NT2/D1 (cell line): ENCODE measurements around the gene MRTFB.

Experiments used
- DNase-seq: peaks from one replicate; pipeline ENCODE4 v3.0.0-alpha.2; 2011; ENCODE audit warnings: low read depth, low spot score
- H3K27me3 ChIP-seq: 2 replicates; pipeline ENCODE4 v1.6.0; 2011; ENCODE audit warnings: mild to moderate bottlenecking; ENCODE audit not compliant: insufficient read length, insufficient read depth
- H3K36me3 ChIP-seq: 2 replicates; pipeline ENCODE4 v1.6.1; 2011; ENCODE audit warnings: mild to moderate bottlenecking, low read length, mixed read lengths; ENCODE audit not compliant: insufficient read depth, insufficient read length
- H3K4me1 ChIP-seq: 2 replicates; pipeline ENCODE4 v1.5.1; 2011; ENCODE audit not compliant: insufficient read depth, insufficient read length
- H3K4me3 ChIP-seq: 2 replicates; pipeline ENCODE4 v1.5.1; 2011; ENCODE audit warnings: low read depth; ENCODE audit not compliant: insufficient read length
- H3K9ac ChIP-seq: 2 replicates; pipeline ENCODE4 v1.6.0; 2011; ENCODE audit warnings: low read depth; ENCODE audit not compliant: insufficient read length
- H3K9me3 ChIP-seq: 2 replicates; pipeline ENCODE4 v1.5.1; 2011; ENCODE audit warnings: mild to moderate bottlenecking, low read length; ENCODE audit not compliant: insufficient read depth
- SUZ12 ChIP-seq: IDR thresholded peaks from 2 replicates; pipeline ENCODE4 v1.6.1; 2011; ENCODE audit not compliant: insufficient read length, insufficient read depth; ENCODE audit errors: extremely low read depth
- YY1 ChIP-seq: IDR thresholded peaks from 2 replicates; pipeline ENCODE4 v1.6.1; 2011; ENCODE audit not compliant: insufficient read length, insufficient read depth
- ZNF274 ChIP-seq: IDR thresholded peaks from 2 replicates; pipeline ENCODE4 v1.6.1; 2011; ENCODE audit warnings: mild to moderate bottlenecking, low read depth, low read length

Gene MRTFB

DNA sequence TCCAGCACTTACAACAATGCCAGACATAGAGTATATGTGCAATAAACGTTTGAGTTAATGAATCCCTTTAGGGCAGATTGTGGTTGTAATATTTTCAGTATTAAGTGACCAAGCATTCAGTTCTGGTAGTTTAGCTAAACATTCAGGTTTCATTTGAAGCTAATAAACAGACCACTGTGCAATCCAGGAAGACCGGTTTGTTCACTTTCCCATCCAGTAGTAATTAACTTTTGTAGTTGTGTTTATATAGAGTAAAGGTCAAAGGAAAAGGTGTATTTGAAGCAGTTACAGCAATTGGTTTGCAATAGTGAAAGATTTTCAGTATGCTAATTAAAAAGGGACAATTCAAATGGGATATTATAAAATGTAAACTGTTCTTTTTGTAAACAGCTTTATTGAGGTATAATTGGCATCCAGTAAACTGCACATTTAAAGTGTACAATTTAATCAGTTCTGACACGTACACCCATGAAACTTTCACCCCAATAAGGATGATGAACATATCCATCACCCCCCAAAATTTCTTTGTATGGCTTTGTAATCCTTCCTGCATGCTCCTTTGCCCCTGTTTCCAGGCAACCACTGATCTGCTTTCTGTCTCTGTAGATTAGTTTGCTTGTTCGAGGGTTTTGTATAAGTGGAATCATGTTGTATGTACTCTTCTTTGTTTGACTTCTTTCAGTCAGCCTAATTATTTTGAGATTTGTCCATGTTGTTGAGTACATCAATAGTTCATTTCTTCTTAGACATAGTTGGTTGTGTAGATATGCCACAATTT lies 26.3 kb downstream of the MRTFB start:
- Histone ChIP-seq H3K9me3 (no peaks in the 10 kb centered on the region), H3K27me3 (no peaks in the 10 kb centered on the region), H3K36me3 (no peaks in the 10 kb centered on the region), H3K9ac (no peak overlapping the region), H3K4me3 (no peak overlapping the region), H3K4me1 (no peaks in the 10 kb centered on the region)
- no peak for DNase-seq
- TF ChIP-seq SUZ12, result no peak
- no peak for TF ChIP-seq ZNF274
- TF ChIP-seq YY1, result no peak

- H3K27me3 ChIP-seq, result no peaks in the 10 kb centered on the region
- H3K9me3 ChIP-seq, result no peaks in the 10 kb centered on the region
- no peaks in the 10 kb centered on the region for H3K36me3 ChIP-seq
- TF ChIP-seq SUZ12, result no peak
- TF ChIP-seq ZNF274, result no peak
- no peak for TF ChIP-seq YY1
- no peak overlapping the region for H3K4me3 ChIP-seq
- DNase-seq, result no peak
- no peaks in the 10 kb centered on the region for H3K4me1 ChIP-seq
- no peak overlapping the region for H3K9ac ChIP-seq
These were observed 27.0 kb downstream of the MRTFB start for GRCh38 chr16:14098081-14098480.

- Histone ChIP-seq H3K9ac (no peak overlapping the region), H3K4me3 (no peak overlapping the region), H3K9me3 (no peaks in the 10 kb centered on the region), H3K27me3 (no peaks in the 10 kb centered on the region), H3K4me1 (no peaks in the 10 kb centered on the region), H3K36me3 (no peaks in the 10 kb centered on the region)
- no peak for DNase-seq
- TF ChIP-seq YY1 (no peak), ZNF274 (no peak), SUZ12 (no peak)
These were observed 29.7 kb downstream of the MRTFB start for GRCh38 chr16:14100825-14101224.

DNA sequence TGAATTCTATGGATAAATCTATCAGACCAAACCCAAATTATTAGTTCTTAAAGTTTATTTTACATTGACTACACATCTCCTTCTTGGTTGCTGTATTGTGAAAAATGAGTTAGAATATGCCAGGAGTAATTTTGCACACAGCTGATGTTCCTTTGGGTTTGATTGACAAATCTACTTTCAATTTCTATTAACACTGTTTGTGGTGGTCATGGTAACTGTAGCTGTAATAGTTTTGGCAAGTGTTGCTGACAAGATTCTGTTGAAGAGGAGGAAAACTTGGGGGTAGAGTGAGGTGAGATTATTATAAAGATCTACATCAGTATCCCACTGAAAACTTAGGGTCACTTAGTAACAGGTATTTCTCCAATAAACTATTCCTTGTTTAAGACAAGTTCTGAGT lies 30.3 kb downstream of the MRTFB start:
- Histone ChIP-seq H3K9ac (no peak overlapping the region), H3K27me3 (no peaks in the 10 kb centered on the region), H3K4me3 (no peak overlapping the region), H3K36me3 (no peaks in the 10 kb centered on the region), H3K4me1 (no peaks in the 10 kb centered on the region), H3K9me3 (no peaks in the 10 kb centered on the region)
- no peak for DNase-seq
- no peak for TF ChIP-seq SUZ12
- TF ChIP-seq YY1, result no peak
- TF ChIP-seq ZNF274, result no peak

- H3K4me3 ChIP-seq, result no peak overlapping the region
- H3K27me3 ChIP-seq, result no peaks in the 10 kb centered on the region
- TF ChIP-seq YY1 (no peak), ZNF274 (no peak), SUZ12 (no peak)
- DNase-seq, result no peak
- no peaks in the 10 kb centered on the region for H3K36me3 ChIP-seq
- no peak overlapping the region for H3K9ac ChIP-seq
- H3K4me1 ChIP-seq, result no peaks in the 10 kb centered on the region
- H3K9me3 ChIP-seq, result no peaks in the 10 kb centered on the region
These were observed 32.0 kb downstream of the MRTFB start for GRCh38 chr16:14102925-14103720.

DNA sequence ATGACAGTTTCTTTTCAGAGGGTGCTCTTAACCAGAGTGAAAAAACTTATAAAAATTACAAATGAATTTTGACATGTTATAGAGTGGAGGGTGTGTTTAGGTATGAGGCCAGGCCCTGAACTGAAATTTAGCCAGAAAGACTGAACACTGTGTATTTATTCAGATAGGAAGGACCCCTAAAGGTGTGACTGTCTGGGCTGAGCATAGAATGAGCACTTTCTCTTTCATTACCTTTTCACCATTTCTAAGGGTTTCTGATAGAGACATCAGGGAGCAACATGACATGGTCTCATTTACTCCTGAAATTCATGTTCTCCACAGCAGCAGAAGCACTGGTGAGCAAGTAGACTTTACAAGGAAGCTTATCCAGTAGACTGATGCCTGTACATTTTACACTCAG lies 32.9 kb downstream of the MRTFB start:
- Histone ChIP-seq H3K4me1 (no peaks in the 10 kb centered on the region), H3K27me3 (no peaks in the 10 kb centered on the region), H3K9ac (no peak overlapping the region), H3K4me3 (no peak overlapping the region), H3K9me3 (no peaks in the 10 kb centered on the region), H3K36me3 (no peaks in the 10 kb centered on the region)
- DNase-seq, result no peak
- TF ChIP-seq ZNF274 (no peak), SUZ12 (no peak), YY1 (no peak)

DNA sequence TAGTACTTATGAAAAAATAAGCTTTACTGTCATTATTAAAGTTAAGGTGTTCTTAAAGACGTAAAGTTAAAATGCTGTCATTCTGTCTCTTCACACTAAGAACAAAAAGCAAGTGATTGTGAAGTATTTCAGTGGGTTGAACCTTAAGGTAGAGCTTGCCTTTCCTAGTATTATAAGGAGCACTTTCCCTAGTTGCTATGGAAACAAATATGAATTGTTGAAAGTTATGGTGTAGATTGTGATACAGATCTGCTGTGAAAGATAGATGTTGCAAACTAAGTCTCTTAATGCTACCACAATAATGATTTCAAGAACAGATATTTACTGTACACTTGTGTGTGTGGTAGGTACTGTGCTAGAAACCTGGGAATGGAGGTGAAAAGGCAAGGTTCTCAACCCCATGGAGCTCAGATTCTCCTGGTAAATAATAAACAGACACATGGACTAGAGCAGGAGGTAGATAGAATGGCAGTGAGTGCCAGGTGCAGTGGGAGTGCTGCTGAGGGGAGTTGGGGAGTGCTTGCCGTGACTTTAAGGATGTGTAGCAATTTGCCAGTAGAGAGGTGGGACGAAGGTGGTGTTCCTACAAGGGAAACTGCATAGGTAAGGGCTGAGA lies 34.7 kb downstream of the MRTFB start:
- H3K9ac ChIP-seq, result no peak overlapping the region
- no peaks in the 10 kb centered on the region for H3K36me3 ChIP-seq
- DNase-seq, result no peak
- H3K4me3 ChIP-seq, result no peak overlapping the region
- H3K9me3 ChIP-seq, result no peaks in the 10 kb centered on the region
- no peaks in the 10 kb centered on the region for H3K4me1 ChIP-seq
- no peak for TF ChIP-seq YY1
- TF ChIP-seq SUZ12, result no peak
- H3K27me3 ChIP-seq, result no peaks in the 10 kb centered on the region
